Measurements from ENCODE around the gene SEPTIN14. TPM values are rescaled to one million over a fixed set of nuclear protein-coding genes. Genes with fewer than 3 reads are reported as not detected.
"Not testable (repeated sequence)": the region's sequence is repeated elsewhere in the genome, so short reads cannot be mapped to it uniquely, and the experiment has no call there.

The SEPTIN14 gene
- total RNA-seq, 2 experiments from 2014 or later, result not detected

DNA sequence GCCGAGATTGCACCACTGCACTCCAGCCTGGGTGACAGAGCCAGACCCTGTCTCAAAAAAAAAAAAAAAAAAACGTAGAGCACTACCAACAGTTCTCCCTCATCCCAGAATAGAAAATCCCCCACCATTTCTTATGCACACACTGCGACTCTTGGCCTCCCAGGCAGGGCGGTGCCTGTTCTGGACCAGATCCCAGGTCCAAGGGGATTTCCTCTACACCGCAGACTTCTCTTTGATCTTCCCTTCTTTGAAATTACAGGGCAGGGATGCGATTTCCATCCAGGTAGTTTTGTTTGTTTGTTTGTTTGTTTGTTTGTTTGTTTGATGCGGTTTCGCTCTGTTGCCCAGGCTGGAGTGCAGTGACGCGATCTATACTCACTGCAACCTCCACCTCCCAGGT is 91.8 kb downstream of the SEPTIN14 start:
- DNase-seq, result no peak
- Mint-ChIP-seq H3K27ac (no peak overlapping the region), H3K36me3 (no peaks in the 10 kb centered on the region), H3K4me1 (no peaks in the 10 kb centered on the region), H3K27me3 (no peaks in the 10 kb centered on the region), H3K9me3 (ENCODE audit: low read depth) (no peaks in the 10 kb centered on the region), H3K4me3 (no peak overlapping the region)
- ATAC-seq, result no peak
- CTCF ChIA-PET, result no interaction called here

DNA sequence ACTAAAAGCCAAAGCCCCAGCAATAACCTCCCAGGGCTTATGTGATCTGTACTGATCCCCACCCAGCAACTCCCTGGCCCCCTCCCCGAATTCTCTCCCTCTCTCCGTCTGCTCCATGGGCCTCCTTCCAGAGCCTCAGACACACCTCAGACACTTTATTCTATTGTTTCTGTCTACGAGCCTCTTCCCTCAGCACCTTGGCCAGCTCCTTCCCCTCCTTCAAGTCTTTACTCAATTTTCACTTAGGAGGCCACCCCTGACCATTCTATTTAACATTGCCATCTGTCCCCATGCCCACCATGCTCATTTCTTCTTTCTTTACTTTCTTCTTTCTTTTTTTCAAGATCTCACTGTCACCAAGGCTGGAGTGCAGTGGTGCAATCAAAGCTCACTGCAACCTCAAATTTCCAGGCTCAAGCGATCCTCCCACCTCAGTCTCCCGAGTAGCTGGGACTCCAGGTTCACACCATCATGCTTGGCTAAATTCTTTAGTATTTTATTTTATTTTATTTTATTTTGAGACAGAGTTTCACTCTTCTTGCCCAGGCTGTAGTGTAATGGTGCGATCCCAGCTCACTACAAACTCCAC is 109.2 kb downstream of the SEPTIN14 start:
- CTCF ChIA-PET; H3K9me3 Mint-ChIP-seq (ENCODE audit: low read depth); H3K27me3 Mint-ChIP-seq; H3K36me3 Mint-ChIP-seq; H3K4me3 Mint-ChIP-seq; ATAC-seq; H3K27ac Mint-ChIP-seq; DNase-seq; H3K4me1 Mint-ChIP-seq: not testable (repeated sequence)

DNA sequence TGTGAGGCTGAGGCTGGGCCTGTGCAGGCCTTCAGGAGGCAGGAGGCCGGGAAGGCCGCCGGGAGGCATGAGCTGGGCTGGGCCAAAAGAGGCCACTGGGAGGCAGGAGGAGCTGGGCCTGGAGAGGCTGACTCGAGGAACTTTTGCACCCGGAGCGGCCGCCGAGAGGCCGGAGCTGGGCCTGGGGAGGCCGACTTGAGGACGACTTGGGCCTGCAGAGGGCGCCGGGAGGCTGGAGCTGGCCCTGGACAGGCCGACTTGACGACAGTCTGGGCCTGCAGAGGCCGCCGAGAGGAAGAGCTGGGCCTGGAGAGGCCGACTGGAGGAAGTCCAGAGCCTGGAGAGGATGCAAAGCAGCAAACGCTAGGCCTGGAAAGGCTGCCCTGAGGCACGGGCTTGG is 117.8 kb downstream of the SEPTIN14 start:
- H3K4me3 Mint-ChIP-seq, result not testable (repeated sequence)

More for the DNA sequence above, 117.8 kb downstream of the SEPTIN14 start:
- H3K27ac Mint-ChIP-seq; H3K27me3 Mint-ChIP-seq; H3K4me1 Mint-ChIP-seq; H3K9me3 Mint-ChIP-seq (ENCODE audit: low read depth); DNase-seq; H3K36me3 Mint-ChIP-seq; ATAC-seq; CTCF ChIA-PET: not testable (repeated sequence)

Other genes with a start within 250 kb of the SEPTIN14 start
- gene ZNF713, start 24.7 kb upstream of the SEPTIN14 start, total RNA-seq, result under 1 TPM; 0.44 to 0.96 TPM
- gene MRPS17, start 89.1 kb upstream of the SEPTIN14 start, total RNA-seq, result 10 to 100 TPM; 14.3 to 20.3 TPM
- gene NIPSNAP2, start 101.8 kb upstream of the SEPTIN14 start, total RNA-seq, result 10 to 100 TPM; 28.6 to 29.0 TPM
- 10 to 100 TPM; 12.4 to 22.2 TPM for gene PSPH, start 188.7 kb upstream of the SEPTIN14 start, total RNA-seq
- 100 to 1,000 TPM; 120 to 181 TPM for gene CCT6A, start 189.0 kb upstream of the SEPTIN14 start, total RNA-seq
- 100 to 1,000 TPM; 115 to 145 TPM for gene SUMF2, start 201.5 kb upstream of the SEPTIN14 start, total RNA-seq
- gene PHKG1, start 230.2 kb upstream of the SEPTIN14 start, total RNA-seq, result 1 to 10 TPM; 1.8 to 2.5 TPM
- gene CHCHD2, start 243.7 kb upstream of the SEPTIN14 start, total RNA-seq, result 100 to 1,000 TPM; 454 to 534 TPM

Data from activated CD8-positive, alpha-beta memory T cell treated with anti-CD3 and anti-CD28 coated beads, Interleukin-2, amount 10 ng/mL, durations not matched to agents 7 days and 5 days (primary cell).